Measurements from ENCODE around the gene RASEF. TPM values are rescaled to one million over a fixed set of nuclear protein-coding genes. Genes with fewer than 3 reads are reported as not detected.

RASEF gene
- total RNA-seq, 4 donors from 2014 or later, result 0.12 to 1.6 (median 0.65) TPM

DNA sequence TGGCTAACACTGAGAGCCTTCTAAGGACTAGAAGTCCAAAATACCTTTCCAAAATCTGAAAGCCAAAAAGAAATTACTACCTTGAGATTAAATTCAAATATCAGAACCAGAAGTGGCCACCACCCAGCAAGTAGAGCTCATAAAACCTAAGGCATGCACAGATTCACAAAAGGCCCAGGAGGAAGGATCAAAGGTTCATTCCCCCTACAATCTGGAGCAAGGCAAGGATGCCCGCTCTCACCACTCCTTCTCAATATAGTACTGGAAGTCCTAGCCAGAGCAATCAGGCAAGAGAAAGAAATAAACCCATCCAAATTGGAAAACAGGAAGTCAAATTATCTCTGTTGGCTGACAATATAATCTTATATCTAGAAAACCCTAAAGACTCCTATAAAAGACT, 6.0 kb downstream of the RASEF start:
- ATAC-seq (ENCODE audit: low FRiP score) (no peak), DNase-seq (ENCODE audit: low spot score) (no peak)
- TF ChIP-seq, protein P1, sequence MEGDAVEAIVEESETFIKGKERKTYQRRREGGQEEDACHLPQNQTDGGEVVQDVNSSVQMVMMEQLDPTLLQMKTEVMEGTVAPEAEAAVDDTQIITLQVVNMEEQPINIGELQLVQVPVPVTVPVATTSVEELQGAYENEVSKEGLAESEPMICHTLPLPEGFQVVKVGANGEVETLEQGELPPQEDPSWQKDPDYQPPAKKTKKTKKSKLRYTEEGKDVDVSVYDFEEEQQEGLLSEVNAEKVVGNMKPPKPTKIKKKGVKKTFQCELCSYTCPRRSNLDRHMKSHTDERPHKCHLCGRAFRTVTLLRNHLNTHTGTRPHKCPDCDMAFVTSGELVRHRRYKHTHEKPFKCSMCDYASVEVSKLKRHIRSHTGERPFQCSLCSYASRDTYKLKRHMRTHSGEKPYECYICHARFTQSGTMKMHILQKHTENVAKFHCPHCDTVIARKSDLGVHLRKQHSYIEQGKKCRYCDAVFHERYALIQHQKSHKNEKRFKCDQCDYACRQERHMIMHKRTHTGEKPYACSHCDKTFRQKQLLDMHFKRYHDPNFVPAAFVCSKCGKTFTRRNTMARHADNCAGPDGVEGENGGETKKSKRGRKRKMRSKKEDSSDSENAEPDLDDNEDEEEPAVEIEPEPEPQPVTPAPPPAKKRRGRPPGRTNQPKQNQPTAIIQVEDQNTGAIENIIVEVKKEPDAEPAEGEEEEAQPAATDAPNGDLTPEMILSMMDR (IDR thresholded peaks at IDR 0.05), result no peak

DNA sequence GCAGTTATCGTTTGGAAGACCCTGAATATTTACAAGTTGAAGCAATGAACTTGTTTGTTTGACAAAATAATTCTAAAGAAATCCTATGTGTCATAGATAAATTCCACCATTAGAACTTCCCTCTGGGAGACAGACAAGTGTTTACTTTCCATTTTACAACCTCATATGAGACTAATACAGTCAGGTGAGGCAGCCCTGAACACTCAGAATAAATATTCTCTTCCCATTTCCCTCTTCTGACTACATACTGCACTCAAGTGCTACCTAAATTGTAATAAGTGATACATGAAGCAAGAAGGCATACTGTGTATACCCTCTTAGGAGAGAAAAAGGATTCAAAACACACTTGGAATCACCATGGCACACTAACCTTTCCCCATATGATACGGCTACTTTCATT, 6.8 kb downstream of the RASEF start:
- ATAC-seq (ENCODE audit: low FRiP score), result no peak
- TF ChIP-seq, protein P1 (IDR thresholded peaks at IDR 0.05), result no peak

DNA sequence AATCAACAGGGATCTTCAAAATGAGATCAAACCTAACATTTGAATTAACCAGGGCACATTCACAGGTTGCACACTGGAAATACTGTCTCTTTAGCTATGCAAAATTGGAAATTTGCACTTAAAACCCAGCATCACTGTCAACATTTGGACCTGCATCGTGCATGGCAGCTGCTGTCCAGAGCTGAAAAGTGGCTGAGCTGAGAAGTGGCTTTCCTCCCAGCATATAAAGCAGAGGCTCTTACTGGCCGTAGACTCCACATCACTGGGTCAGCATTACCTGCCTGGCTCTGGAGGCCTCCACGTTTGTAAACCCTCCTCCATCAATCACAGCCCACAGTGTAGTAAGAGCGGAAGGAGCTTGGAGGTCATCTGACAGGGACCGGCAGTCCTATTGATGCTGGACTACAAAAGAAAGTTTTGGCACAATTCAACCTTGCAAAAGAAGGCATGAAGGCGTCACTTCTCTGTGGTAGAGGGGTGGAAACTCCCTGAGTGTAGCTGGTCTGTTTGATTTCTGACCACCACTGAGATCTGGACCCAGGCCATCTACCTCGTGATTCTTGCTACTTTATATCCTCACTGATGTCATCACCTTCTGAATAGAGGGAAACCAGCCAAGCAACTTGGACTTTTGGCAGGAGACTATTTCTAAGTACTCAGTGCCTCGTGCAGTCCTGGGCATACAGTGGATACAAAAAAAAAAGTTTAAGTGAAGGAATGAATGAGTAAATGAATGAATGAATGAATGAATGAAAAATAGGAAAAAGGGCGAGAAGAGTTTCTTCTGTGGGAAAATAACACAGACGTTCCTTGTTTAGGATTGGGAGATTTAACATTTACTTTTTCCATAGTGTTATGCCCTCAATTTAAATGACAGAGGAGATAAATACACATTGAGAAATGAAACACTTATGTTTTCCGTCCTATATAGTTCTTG, 14.8 kb downstream of the RASEF start:
- no peak for DNase-seq (ENCODE audit: low spot score)
- TF ChIP-seq, protein P1 (IDR thresholded peaks at IDR 0.05), result no peak
- ATAC-seq (ENCODE audit: low FRiP score), result no peak

More for the DNA sequence above, 6.8 kb downstream of the RASEF start:
- no peak for DNase-seq (ENCODE audit: low spot score)

DNA sequence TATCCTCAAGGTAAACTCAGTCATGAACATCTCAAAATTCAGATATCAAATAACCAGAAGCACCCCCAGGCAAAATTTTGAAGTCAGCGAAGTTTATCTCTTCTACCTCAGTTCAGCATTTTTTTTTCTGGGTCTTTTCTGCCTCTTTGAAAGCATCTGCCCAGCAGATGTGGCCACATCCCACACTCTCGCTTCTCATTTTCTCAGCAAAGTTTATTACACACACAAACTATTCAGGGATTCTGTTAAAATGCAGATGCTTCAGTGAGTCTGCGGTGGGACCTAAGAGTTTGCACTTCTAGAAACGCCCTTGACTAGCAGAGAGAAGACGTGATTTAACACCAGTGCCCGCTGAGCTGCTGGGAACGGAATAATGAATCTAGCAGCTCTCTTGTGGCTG, 19.3 kb downstream of the RASEF start:
- DNase-seq (ENCODE audit: low spot score) (no peak), ATAC-seq (ENCODE audit: low FRiP score) (no peak)
- TF ChIP-seq, protein P1 (IDR thresholded peaks at IDR 0.05), result no peak

DNA sequence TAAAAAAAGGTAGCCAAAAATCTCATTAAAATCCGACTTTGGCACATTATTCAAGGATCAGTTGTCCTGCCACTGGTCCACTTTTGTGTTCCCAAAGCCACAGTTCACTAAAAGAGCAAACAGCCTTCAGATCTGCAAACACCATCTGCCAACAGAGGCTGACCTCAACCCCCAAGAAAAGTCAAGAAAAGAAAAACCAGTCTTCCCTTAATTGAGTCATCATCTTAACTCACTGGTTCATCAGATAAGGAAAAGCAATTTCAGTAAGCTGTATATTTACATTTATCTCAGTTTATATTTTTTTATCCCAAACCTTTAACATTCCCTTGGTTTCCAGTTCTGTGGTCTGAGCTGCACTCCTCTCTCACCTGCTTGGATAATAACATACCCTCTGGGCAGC, 21.2 kb downstream of the RASEF start:
- no peak for DNase-seq (ENCODE audit: low spot score)
- no peak for ATAC-seq (ENCODE audit: low FRiP score)
- TF ChIP-seq, protein P1 (IDR thresholded peaks at IDR 0.05), result no peak

DNA sequence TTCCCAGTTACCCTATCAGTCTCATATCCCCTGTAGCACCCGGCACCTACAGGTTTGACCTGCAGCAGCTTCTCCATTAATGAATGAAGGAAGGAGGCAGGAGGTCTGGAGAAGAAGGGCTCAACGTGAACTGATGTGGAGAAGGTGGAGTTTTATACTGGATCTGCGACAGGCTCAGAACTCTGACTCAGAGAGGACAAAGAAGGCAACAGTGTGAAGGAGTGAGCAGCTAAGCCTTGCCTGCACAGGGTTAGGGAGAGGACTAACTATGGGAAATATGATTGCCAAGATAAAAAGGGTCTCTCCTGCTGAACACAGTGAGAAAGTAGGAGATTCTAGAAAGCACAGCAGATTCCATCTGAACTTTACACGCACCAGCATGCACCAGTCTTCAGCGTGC, 23.6 kb downstream of the RASEF start:
- DNase-seq (ENCODE audit: low spot score) (no peak), ATAC-seq (ENCODE audit: low FRiP score) (no peak)
- TF ChIP-seq, protein P1 (IDR thresholded peaks at IDR 0.05), result no peak

DNA sequence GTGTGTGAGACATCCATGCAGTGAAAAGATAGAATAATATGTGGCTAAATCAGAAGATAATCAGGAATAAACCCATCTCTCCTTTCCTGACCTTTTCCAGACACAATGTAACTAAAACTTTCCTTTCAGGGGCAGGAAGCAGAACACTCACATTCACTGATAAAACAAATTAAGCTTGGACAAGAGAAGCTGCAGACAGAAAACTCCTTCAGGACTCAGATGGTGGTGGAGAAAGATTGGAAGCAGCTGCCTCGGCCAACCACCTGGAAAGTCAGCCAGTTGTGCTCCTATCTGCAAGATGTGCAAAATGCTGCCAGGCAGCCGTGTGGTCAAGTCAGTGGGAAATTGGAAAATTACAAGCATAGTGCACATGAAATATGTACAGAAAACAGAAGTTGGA, 26.9 kb downstream of the RASEF start:
- ATAC-seq (ENCODE audit: low FRiP score), result no peak
- TF ChIP-seq, protein P1 (IDR thresholded peaks at IDR 0.05), result no peak
- DNase-seq (ENCODE audit: low spot score), result no peak

Data from omental fat pad (tissue), 4 donors.